HG02571 (cell line): ENCODE data around the gene NOX3.

Experiments
- ATAC-seq: cut with Tn5 transposase; IDR thresholded peaks from one replicate; pipeline ENCODE4 v1.9.1; 2021; ENCODE audit warnings: mild to moderate bottlenecking, moderate library complexity; ENCODE audit not compliant: unreplicated experiment

Gene NOX3

GRCh38 chr6:155404937-155405336 lies 50.7 kb downstream of the NOX3 start:
- no peak for ATAC-seq

GRCh38 chr6:155402656-155403304 lies 52.9 kb downstream of the NOX3 start:
- no peak for ATAC-seq

GRCh38 chr6:155400654-155400965 lies 55.0 kb downstream of the NOX3 start:
- no peak for ATAC-seq

GRCh38 chr6:155399745-155400653 lies 55.6 kb downstream of the NOX3 start:
- ATAC-seq: no peak

DNA sequence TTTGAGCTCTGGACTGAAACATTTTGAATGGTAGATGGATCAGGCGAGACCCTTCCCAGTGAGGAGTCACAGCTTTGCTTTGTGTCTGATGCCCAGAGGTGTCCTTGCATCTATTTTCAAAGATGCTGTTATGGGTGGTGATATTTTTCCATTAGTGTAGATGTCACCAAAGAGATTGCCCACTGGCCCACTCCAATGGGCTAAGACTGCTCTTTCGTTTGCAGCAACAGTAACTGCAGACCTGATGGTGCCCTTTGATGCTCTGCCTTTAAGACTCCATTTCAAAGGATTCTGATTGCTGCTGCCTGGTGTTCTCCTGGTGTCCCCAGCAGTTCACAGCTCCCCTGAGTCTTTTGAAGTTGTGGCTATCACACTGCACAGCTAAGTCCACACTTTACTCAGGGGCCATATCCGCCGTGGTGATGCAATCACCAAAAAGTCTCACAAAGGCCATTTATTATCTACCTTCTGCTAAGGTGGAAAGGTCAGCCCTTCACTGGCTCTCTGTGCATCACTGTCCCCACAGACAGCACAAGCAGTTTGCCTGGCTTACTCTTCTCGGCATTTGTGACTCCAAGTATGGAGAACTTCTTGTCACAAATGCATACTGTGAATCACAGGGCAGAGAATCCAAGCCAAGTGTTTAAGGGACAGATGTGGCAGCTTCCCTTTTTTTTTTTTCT lies 56.4 kb downstream of the NOX3 start:
- no peak for ATAC-seq

DNA sequence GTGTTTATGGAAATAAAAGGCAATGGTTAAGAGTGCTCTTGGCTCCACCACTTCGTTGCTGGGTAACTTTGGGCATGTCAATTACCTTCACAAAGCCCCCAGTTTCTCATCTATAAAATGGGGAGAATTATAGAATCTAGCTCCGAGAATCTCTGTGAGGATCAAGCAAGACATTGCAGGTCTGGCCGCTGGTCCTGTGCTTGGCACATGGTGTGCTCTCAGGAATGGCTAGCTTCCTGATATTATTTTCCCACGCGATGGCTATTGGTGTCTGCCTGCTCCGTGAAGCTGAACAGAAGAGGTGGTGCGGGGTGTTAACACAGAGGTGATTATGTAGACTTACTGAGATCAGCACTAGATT lies 57.0 kb downstream of the NOX3 start:
- ATAC-seq: no peak

DNA sequence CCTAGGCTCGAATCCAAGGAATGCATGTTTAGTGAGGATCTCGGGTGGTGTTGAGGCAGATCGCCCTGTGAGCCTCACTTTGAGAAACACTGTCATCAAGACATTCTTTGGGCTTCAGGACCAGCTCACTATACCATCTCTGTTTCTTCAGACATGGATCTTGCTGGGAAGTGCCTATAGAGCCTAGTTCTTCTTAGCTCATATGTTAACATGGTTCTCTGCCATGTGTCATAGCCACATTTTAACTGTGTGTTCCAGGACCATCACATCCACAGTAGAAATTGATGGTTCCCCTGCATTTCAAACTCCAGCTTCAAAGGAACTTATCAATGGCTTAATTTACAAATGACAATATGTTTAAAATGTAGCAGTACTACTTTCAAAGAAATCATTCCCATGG lies 57.4 kb downstream of the NOX3 start:
- ATAC-seq: no peak

DNA sequence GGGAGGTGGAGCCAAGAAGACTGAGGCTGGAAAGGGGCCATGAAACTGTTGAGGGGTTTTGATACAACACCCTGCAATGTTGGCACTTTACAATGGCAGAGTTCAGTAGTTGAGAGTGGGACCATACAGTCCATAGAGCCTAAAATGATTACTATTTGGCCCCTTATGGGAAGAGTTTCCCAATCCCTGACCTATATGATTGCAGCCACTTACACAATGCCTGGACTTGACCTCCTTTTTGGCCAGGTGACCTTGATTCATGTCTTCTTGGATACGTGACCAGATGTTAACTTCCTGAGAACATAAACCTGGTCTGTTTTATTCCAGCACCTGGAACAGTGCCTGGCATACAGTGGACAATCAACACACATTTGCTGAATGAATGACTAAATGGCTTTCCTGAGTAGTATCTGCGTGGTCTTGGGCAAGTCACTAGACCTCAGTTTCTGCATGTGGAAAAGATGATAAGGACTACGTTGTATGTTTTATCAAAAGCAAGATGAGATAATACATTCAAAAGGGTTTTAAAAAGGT lies 58.4 kb downstream of the NOX3 start:
- no peak for ATAC-seq

- no peak for ATAC-seq
Measured at GRCh38 chr6:155396605-155397004, 59.0 kb downstream of the NOX3 start.

- ATAC-seq: no peak
Measured at GRCh38 chr6:155395339-155395738, 60.3 kb downstream of the NOX3 start.

GRCh38 chr6:155389130-155389529 lies 66.5 kb downstream of the NOX3 start:
- no peak for ATAC-seq

DNA sequence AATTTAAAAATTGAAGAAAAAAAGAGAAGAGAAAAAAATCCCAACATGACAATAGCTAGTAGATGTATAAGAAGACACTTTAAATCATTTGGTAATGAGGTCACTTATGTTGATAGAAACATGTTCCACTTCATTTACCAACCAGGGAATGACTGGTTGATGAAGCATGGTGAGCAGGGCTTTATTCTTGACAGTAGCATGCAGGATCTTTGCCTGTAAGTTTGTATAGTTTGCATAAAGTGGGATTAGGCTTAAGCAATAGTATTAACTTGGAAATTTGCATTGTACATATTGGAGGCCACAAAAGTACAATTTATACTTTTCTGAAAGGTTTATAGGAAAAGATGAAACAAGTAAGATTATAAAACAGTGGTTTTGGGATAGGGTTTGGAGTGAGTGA lies 67.0 kb downstream of the NOX3 start:
- no peak for ATAC-seq

GRCh38 chr6:155387481-155387880 lies 68.2 kb downstream of the NOX3 start:
- ATAC-seq: no peak

- no peak for ATAC-seq
Measured at GRCh38 chr6:155384321-155384952, 71.2 kb downstream of the NOX3 start.

- ATAC-seq: no peak
Measured at GRCh38 chr6:155383913-155384312, 71.7 kb downstream of the NOX3 start.

DNA sequence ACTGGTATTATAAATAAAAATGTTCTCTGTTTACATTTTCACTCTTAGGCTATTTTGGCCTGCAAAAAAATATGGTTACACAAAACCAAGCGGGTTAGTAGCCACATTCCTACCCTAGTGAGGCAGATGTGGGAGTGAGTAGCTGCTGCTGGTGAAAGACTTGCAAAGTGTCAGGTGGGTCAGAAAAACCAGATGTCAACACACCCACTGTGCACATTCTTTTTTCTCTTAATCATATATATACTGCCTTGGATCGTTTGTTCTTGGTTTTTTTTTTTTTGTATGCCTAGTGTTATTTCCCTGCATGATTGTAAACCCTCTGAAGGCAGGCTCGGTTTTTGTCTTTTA lies 73.3 kb downstream of the NOX3 start:
- ATAC-seq: no peak

GRCh38 chr6:155381673-155382337 lies 73.8 kb downstream of the NOX3 start:
- ATAC-seq: no peak

DNA sequence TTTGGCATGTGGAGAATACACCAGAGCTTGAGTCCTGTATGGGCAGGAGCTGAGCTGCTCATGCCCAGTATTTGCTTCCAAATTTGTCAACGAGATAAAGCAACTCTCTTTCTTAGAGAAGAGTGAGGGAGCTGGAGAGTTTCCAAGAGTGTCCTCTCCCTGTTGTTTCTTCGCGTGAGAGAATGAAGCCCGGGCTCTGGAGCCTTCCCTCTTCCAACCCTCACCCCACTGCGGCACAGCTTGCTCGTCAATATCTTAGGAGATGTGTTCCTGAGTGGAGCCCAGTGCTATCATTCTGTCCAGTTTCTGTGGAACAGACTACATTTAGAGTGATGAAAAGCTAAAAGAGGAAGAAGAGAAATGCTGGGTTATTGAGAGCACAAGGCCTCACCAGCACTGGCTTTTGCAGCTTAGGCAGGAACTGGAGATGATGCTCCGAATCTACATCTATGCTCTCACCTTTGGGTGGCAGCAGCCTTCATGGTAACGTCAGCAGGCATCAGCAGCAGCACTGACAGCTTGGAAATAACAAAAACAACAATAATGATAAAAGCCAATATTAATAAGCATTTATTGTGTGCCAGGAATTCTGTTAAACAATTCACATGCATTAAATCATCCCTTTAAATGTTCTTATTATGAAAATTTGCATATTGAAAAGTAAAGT lies 74.8 kb downstream of the NOX3 start:
- no peak for ATAC-seq

DNA sequence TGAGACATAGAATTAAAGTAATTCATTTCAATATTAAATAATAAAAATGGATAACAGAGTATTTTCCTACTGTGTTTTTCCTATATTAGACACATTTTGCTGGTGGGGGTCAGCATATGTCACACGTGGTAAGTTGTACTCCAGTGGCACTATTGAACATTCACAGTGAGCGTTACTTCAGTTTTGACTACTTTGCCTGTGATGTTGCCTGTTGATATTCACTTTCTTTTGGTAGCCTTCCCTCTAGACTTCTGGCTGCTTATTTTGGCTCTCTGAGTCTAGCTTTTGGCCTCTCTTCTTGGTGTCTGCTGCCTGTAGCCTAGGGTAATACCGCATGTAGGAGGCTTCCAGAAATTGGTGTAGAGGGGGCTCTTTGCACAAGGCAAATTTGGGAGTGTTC lies 76.9 kb downstream of the NOX3 start:
- ATAC-seq: no peak

GRCh38 chr6:155378276-155378675 lies 77.4 kb downstream of the NOX3 start:
- no peak for ATAC-seq
